Sigmoid colon (tissue), 4 donors: Measurements from ENCODE around the gene LPP.

Experiments
- EP300 ChIP-seq, 4 donors: sonication (generic); formaldehyde crosslinking; IDR thresholded peaks; one replicate each; pipeline ENCODE4 v1.6.1; 2017; ENCODE audit warnings: antibody characterized with exemption in 4 of 4
- POLR2A ChIP-seq, 2 donors: fragments of 450-650 bp; IDR thresholded peaks; one replicate each; pipeline ENCODE4 v1.6.1; 2016; ENCODE audit warnings: antibody characterized with exemption in 2 of 2, mild to moderate bottlenecking in 2 of 2, moderate library complexity in 2 of 2
- POLR2AphosphoS5 ChIP-seq, 4 donors: sonication (generic); formaldehyde crosslinking; IDR thresholded peaks; one replicate each; pipeline ENCODE4 v1.6.1; 2017; ENCODE audit warnings: antibody characterized with exemption in 4 of 4
- TF ChIP-seq, protein P1 (sequence below), 4 experiments: fragments of 450-650 bp in 3 of 4; fragments of 200-600 bp in 1 of 4; IDR thresholded peaks; one replicate each; pipeline ENCODE4 v1.5.1; 2016 to 2019; ENCODE audit warnings: antibody characterized with exemption in 4 of 4, mild to moderate bottlenecking in 3 of 4, moderate library complexity in 2 of 4

DNA sequence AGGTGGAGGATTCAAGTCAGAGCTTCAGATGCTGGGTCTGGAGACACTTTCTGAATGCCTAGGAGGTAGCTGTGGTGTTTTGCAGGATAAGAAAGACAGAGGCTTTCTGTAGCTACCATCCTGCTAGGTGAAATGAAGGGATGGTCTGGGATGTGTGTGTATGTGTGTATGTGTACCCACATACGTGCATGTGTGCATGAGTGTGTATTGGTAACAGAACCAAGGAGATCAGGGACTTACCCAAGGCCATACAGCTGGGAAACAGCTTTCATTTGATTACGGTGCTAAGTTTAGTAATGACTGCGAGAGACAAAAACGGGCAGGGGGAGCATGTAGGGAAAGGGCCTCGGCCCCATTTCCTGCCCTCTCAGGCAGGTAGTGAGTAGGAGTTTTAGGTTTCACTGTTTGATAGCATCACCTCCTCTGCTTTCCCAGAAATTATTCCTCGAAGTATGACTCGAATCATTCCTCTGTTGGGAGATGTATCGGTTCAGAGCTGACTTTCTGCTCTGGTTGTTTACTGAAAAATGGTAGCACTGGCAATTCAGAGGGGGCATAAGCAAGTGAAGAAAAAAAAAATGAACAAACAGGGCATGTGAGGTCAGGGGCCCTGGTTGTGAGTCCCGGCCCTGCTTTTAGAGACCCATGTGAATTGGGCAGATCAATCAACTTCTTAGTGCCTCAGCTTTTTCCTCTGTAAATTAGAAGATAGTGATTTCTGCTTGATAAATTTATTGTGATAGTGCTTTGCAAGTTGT lies 130.7 kb downstream of the LPP start:
- TF ChIP-seq, protein P1, sequence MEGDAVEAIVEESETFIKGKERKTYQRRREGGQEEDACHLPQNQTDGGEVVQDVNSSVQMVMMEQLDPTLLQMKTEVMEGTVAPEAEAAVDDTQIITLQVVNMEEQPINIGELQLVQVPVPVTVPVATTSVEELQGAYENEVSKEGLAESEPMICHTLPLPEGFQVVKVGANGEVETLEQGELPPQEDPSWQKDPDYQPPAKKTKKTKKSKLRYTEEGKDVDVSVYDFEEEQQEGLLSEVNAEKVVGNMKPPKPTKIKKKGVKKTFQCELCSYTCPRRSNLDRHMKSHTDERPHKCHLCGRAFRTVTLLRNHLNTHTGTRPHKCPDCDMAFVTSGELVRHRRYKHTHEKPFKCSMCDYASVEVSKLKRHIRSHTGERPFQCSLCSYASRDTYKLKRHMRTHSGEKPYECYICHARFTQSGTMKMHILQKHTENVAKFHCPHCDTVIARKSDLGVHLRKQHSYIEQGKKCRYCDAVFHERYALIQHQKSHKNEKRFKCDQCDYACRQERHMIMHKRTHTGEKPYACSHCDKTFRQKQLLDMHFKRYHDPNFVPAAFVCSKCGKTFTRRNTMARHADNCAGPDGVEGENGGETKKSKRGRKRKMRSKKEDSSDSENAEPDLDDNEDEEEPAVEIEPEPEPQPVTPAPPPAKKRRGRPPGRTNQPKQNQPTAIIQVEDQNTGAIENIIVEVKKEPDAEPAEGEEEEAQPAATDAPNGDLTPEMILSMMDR (IDR thresholded peaks at IDR 0.05) = no peak
- TF ChIP-seq POLR2AphosphoS5 (IDR thresholded peaks at IDR 0.05) = no peak
- no peak for TF ChIP-seq POLR2A (IDR thresholded peaks at IDR 0.05)
- TF ChIP-seq EP300 (IDR thresholded peaks at IDR 0.05) = no peak
